A673 (cell line): ENCODE data around the gene GSDMA.

Experiments
- EZH2 ChIP-seq: fragments of 200-600 bp; sonication (generic); IDR thresholded peaks from 2 replicates; pipeline ENCODE4 v1.6.1; 2017; ENCODE audit warnings: borderline replicate concordance, low read depth, mild to moderate bottlenecking, mixed read lengths, antibody characterized with exemption, low read length; ENCODE audit not compliant: poor library complexity, severe bottlenecking
- TF ChIP-seq, protein P1 (sequence below): fragments of 300-800, 200-600 bp; sonication (generic); conservative IDR thresholded peaks from 2 replicates; pipeline ENCODE4 v1.5.1; 2017; ENCODE audit warnings: low read depth, mild to moderate bottlenecking, antibody characterized with exemption, low read length, moderate library complexity, mixed read lengths

DNA sequence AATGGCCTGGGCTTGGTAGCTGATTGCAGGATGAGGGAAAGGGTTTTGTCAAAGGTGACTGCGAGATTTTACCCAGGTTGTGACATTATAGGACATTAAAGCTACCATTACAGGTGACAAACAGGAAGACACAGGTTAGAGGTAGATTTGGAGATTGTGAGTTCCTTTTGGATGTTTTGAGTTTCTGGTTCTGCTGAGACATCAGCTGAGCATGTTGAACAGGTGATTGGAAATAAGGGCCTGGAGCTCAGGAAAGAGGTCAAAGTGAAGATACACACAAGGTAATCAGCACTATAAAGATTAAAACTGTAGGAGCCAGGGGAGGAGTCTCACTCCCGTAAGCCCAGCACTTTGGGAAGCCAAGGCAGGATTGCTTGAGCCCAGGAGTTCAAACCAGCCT is 6.0 kb downstream of the GSDMA start:
- TF ChIP-seq, protein P1, sequence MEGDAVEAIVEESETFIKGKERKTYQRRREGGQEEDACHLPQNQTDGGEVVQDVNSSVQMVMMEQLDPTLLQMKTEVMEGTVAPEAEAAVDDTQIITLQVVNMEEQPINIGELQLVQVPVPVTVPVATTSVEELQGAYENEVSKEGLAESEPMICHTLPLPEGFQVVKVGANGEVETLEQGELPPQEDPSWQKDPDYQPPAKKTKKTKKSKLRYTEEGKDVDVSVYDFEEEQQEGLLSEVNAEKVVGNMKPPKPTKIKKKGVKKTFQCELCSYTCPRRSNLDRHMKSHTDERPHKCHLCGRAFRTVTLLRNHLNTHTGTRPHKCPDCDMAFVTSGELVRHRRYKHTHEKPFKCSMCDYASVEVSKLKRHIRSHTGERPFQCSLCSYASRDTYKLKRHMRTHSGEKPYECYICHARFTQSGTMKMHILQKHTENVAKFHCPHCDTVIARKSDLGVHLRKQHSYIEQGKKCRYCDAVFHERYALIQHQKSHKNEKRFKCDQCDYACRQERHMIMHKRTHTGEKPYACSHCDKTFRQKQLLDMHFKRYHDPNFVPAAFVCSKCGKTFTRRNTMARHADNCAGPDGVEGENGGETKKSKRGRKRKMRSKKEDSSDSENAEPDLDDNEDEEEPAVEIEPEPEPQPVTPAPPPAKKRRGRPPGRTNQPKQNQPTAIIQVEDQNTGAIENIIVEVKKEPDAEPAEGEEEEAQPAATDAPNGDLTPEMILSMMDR, result no peak
- TF ChIP-seq EZH2, result no peak
